Transverse colon (tissue), 4 donors: ENCODE results near the gene TBATA.

ENCODE experiments used
- CTCF ChIP-seq, 5 experiments: fragments of 200-600 bp in 3 of 5; fragments of 450-650 bp in 2 of 5; sonication (generic) in 3 of 5; IDR thresholded peaks; 1 replicate in 2 of 5; 2 replicates in 3 of 5; pipeline ENCODE4 v1.5.1; 2016 to 2017; ENCODE audit warnings: antibody characterized with exemption in 5 of 5, inconsistent platforms in 3 of 5, mild to moderate bottlenecking in 2 of 5, moderate library complexity in 1 of 5
- POLR2A ChIP-seq: fragments of 450-650 bp; IDR thresholded peaks from one replicate; pipeline ENCODE4 v1.6.1; 2016; ENCODE audit warnings: antibody characterized with exemption, mild to moderate bottlenecking, moderate library complexity
- POLR2AphosphoS5 ChIP-seq, 3 donors: sonication (generic); formaldehyde crosslinking; IDR thresholded peaks; one replicate each; pipeline ENCODE4 v1.6.1; 2016; ENCODE audit warnings: antibody characterized with exemption in 3 of 3

DNA sequence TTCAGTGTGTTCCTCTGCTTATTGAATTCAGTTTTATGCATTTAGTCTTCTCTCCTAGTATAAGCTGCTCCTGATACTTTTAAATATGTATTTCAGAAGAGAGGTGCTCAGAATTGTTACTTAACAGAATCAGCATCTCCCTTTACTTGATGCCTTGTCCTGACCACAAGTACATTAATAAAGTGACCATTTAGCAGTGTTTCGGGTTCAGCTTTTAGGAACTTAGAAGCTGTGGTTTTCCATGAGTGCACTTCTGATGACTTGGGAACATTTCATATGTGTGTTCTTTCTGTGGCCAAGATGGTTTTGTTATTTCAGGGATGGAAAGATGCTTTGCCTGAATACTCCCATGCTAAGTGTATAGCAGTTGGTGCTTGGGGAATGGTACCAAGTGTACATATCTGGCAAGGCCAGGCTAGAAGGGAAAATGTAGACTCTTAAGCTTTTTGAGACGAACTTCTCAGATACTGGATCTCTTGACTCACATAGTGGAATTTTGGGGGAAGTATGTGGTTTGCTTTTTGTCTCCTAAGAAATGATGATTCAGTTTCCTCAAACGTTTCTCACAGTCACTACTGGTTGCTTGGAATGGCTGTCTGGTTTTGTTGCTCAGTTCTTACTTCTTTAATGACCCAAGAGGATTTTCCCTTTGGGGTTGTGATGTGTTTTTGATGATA lies 47.8 kb upstream of the TBATA start:
- no peak for TF ChIP-seq CTCF (IDR thresholded peaks at IDR 0.05)
- TF ChIP-seq POLR2AphosphoS5 (IDR thresholded peaks at IDR 0.05): no peak
- TF ChIP-seq POLR2A: no peak
